Mesenchymal stem cell (in vitro differentiated cells and primary cell): Measurements from ENCODE around the gene PCDH10.
"Not testable (repeated sequence)": the region's sequence is repeated elsewhere in the genome, so short reads cannot be mapped to it uniquely, and the experiment has no call there.

ENCODE experiments used
- DNase-seq: peaks from one replicate; pipeline ENCODE4 v3.0.0-alpha.2; 2013
- H2AFZ ChIP-seq: one replicate; pipeline ENCODE4 v1.6.1; 2013; ENCODE audit warnings: low read depth, mild to moderate bottlenecking, control low read depth, inconsistent platforms, low read length, moderate library complexity
- H2AK5ac ChIP-seq: 2 replicates; pipeline ENCODE4 v1.6.1; 2013; ENCODE audit warnings: low read length, moderate library complexity, mild to moderate bottlenecking, inconsistent platforms; ENCODE audit not compliant: severe bottlenecking
- H2BK120ac ChIP-seq: one replicate; pipeline ENCODE4 v1.6.1; 2013; ENCODE audit warnings: low read depth, mild to moderate bottlenecking, inconsistent platforms, low read length, moderate library complexity
- H2BK12ac ChIP-seq, 2 experiments: one replicate each; pipeline ENCODE4 v1.6.1; 2013; ENCODE audit warnings: inconsistent platforms in 2 of 2, low read length in 2 of 2, mild to moderate bottlenecking in 2 of 2, moderate library complexity in 2 of 2, control low read depth in 1 of 2
- H2BK15ac ChIP-seq: one replicate; pipeline ENCODE4 v1.6.1; 2013; ENCODE audit warnings: mild to moderate bottlenecking, low read depth, inconsistent platforms; ENCODE audit not compliant: poor library complexity, severe bottlenecking
- H2BK5ac ChIP-seq: 2 replicates; pipeline ENCODE4 v1.6.1; 2013; ENCODE audit warnings: low read depth, mild to moderate bottlenecking, low read length, control low read depth, inconsistent platforms; ENCODE audit not compliant: poor library complexity, severe bottlenecking
- H3K14ac ChIP-seq, 2 experiments: one replicate each; pipeline ENCODE4 v1.6.1; 2013; ENCODE audit warnings: inconsistent platforms in 2 of 2, low read length in 2 of 2, control low read depth in 1 of 2, mild to moderate bottlenecking in 1 of 2, moderate library complexity in 1 of 2
- H3K18ac ChIP-seq, 2 experiments: one replicate each; pipeline ENCODE4 v1.6.1; 2013; ENCODE audit warnings: inconsistent platforms in 2 of 2, low read length in 2 of 2, control low read depth in 1 of 2, low read depth in 1 of 2, mild to moderate bottlenecking in 1 of 2
- H3K23ac ChIP-seq, 2 experiments: one replicate each; pipeline ENCODE4 v1.6.1; 2013; ENCODE audit warnings: inconsistent platforms in 2 of 2, low read length in 2 of 2, mild to moderate bottlenecking in 2 of 2, moderate library complexity in 2 of 2, control low read depth in 1 of 2
- H3K27ac ChIP-seq: 2 replicates; pipeline ENCODE4 v1.5.1; 2013; ENCODE audit warnings: mild to moderate bottlenecking, moderate library complexity, low read length, control low read depth, inconsistent platforms; ENCODE audit not compliant: poor library complexity, severe bottlenecking
- H3K27me3 ChIP-seq, 2 experiments: 2 replicates each; pipeline versions ENCODE4 v1.6.1 to v1.7.0; 2013; ENCODE audit warnings: low read length in 2 of 2, mild to moderate bottlenecking in 2 of 2, moderate library complexity in 2 of 2, control low read depth in 1 of 2, inconsistent platforms in 1 of 2; ENCODE audit not compliant: control insufficient read depth in 1 of 2, insufficient read depth in 1 of 2
- H3K36me3 ChIP-seq, 2 experiments: 2 replicates each; pipeline versions ENCODE4 v1.6.1 to v1.7.0; 2013; ENCODE audit warnings: low read length in 2 of 2, control low read depth in 1 of 2, inconsistent platforms in 1 of 2, low read depth in 1 of 2, mild to moderate bottlenecking in 1 of 2; ENCODE audit not compliant: insufficient read depth in 2 of 2, control insufficient read depth in 1 of 2
- H3K4ac ChIP-seq, 2 experiments: one replicate each; pipeline ENCODE4 v1.6.1; 2013; ENCODE audit warnings: inconsistent platforms in 2 of 2, low read length in 2 of 2, mild to moderate bottlenecking in 2 of 2, moderate library complexity in 2 of 2, control low read depth in 1 of 2, low read depth in 1 of 2
- H3K4me1 ChIP-seq: 2 replicates; pipeline ENCODE4 v1.6.1; 2013; ENCODE audit warnings: low read depth, low read length, control low read depth; ENCODE audit not compliant: control insufficient read depth, insufficient read depth
- H3K4me2 ChIP-seq: 2 replicates; pipeline ENCODE4 v1.6.1; 2013; ENCODE audit warnings: low read length, mild to moderate bottlenecking, inconsistent platforms; ENCODE audit not compliant: poor library complexity, severe bottlenecking
- H3K4me3 ChIP-seq, 2 experiments: 2 replicates each; pipeline versions ENCODE4 v1.5.1 to v1.7.0; 2013; ENCODE audit warnings: low read length in 2 of 2, mild to moderate bottlenecking in 2 of 2, control low read depth in 1 of 2, low read depth in 1 of 2; ENCODE audit not compliant: insufficient read depth in 1 of 2
- H3K79me1 ChIP-seq: replicated peaks from 2 replicates; pipeline ENCODE4 v1.6.1; 2013; ENCODE audit warnings: mild to moderate bottlenecking, control low read depth, low read length, inconsistent platforms; ENCODE audit not compliant: poor library complexity, severe bottlenecking
- H3K9ac ChIP-seq: 2 replicates; pipeline ENCODE4 v1.7.0; 2013; ENCODE audit warnings: mild to moderate bottlenecking, low read length, moderate library complexity
- H3K9me3 ChIP-seq: 2 replicates; pipeline ENCODE4 v1.7.0; 2013; ENCODE audit warnings: mild to moderate bottlenecking, low read length; ENCODE audit not compliant: control insufficient read depth
- H4K8ac ChIP-seq: one replicate; pipeline ENCODE4 v1.6.1; 2013; ENCODE audit warnings: inconsistent platforms, mild to moderate bottlenecking, low read length, moderate library complexity
- H4K91ac ChIP-seq: one replicate; pipeline ENCODE4 v1.6.1; 2013; ENCODE audit warnings: mild to moderate bottlenecking, low read length, inconsistent platforms
- WGBS: methylation state at CpG from one replicate; pipeline ENCODE4 v1.1.7; 2013; ENCODE audit warnings: mixed read lengths; 5-methylcytosine and 5-hydroxymethylcytosine counted together

Gene PCDH10

DNA sequence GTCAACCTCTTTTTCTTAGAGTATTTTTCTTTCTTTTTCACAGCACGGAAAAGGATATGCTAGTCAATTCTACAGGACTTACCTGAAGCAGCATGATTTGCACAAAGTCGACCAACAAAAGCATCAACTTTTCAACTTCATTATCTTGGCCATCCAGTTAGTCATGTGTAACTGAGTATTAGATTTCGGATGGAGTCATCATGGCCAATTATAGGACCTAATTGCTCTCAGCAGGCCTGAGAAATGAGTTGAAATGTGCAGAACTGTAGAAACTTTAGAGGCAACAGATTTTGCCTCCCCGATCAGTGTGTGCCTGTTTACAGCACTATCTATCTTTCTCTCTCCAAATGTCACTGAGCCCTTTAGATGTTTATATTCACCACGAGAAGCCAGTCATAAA, 41.0 kb downstream of the PCDH10 start:
- Histone ChIP-seq H3K9me3 (no peaks in the 10 kb centered on the region), H3K9ac (no peak overlapping the region), H3K23ac (no peak overlapping the region), H3K4me3 (no peak overlapping the region), H3K14ac (no peak overlapping the region), H3K18ac (no peak overlapping the region), H2BK120ac (no peak overlapping the region), H3K27ac (no peak overlapping the region), H2AK5ac (no peak overlapping the region), H3K79me1 (no peaks in the 10 kb centered on the region), H3K27me3 (no peaks in the 10 kb centered on the region), H2AFZ (no peak overlapping the region), H2BK15ac (no peak overlapping the region), H3K36me3 (no peaks in the 10 kb centered on the region), H3K4ac (no peak overlapping the region), H3K4me1 (no peaks in the 10 kb centered on the region), H4K91ac (no peak overlapping the region), H2BK12ac (no peak overlapping the region), H2BK5ac (no peak overlapping the region), H3K4me2 (no peak overlapping the region), H4K8ac (no peak overlapping the region)
- 63% methylated on average over 3 of the region's 5 CpGs for WGBS
- no peak for DNase-seq

GRCh38 chr4:133208694-133209285, 59.7 kb downstream of the PCDH10 start:
- Histone ChIP-seq H3K9ac (no peak overlapping the region), H4K8ac (no peak overlapping the region)

GRCh38 chr4:133233922-133234321, 84.8 kb downstream of the PCDH10 start:
- WGBS: 94% methylated on average over 6 of the region's 6 CpGs

More at GRCh38 chr4:133208694-133209285, 59.7 kb downstream of the PCDH10 start:
- Histone ChIP-seq H3K27ac (no peak overlapping the region), H3K9me3 (peaks cover 6% of the 10 kb centered on the region), H3K23ac (no peak overlapping the region), H3K4me2 (no peak overlapping the region), H3K4me3 (no peak overlapping the region), H4K91ac (no peak overlapping the region), H3K36me3 (no peaks in the 10 kb centered on the region), H3K79me1 (no peaks in the 10 kb centered on the region), H3K14ac (no peak overlapping the region), H2AK5ac (no peak overlapping the region), H3K18ac (no peak overlapping the region), H2BK120ac (no peak overlapping the region), H2BK15ac (no peak overlapping the region), H3K4me1 (no peaks in the 10 kb centered on the region), H2AFZ (no peak overlapping the region), H2BK12ac (no peak overlapping the region), H3K4ac (no peak overlapping the region), H3K27me3 (no peaks in the 10 kb centered on the region), H2BK5ac (no peak overlapping the region)
- no peak for DNase-seq
- WGBS: 87% methylated on average over 7 of the region's 7 CpGs

DNA sequence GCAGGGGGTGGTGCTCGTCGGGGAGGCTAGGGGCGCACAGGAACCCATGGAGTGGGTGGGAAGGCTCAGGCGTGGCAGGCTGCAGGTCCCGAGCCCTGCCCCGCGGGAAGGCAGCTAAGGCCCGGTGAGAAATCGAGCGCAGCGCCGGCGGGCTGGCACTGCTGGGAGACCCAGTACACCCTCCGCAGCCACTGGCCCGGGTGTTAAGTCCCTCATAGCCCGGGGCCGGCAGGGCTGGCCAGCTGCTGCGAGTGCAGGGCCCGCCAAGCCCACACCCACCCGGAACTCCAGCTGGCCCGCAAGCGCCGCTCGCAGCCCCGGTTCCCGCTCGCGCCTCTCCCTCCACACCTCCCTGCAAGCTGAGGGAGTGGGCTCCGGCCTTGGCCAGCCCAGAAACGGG, 91.4 kb downstream of the PCDH10 start:
- not testable (repeated sequence) for H2BK120ac ChIP-seq, H3K27ac ChIP-seq, H3K14ac ChIP-seq, H2BK15ac ChIP-seq, H3K27me3 ChIP-seq, H3K79me1 ChIP-seq, H2BK5ac ChIP-seq, H3K9me3 ChIP-seq, H4K91ac ChIP-seq, H3K4me1 ChIP-seq, H3K4me3 ChIP-seq, H4K8ac ChIP-seq, H3K23ac ChIP-seq, H2AK5ac ChIP-seq, H3K18ac ChIP-seq, DNase-seq, H3K9ac ChIP-seq, H3K4me2 ChIP-seq, H2AFZ ChIP-seq, H3K36me3 ChIP-seq, H3K4ac ChIP-seq, H2BK12ac ChIP-seq
- 87% methylated on average over 20 of the region's 30 CpGs for WGBS

More at GRCh38 chr4:133233922-133234321, 84.8 kb downstream of the PCDH10 start:
- Histone ChIP-seq H3K4ac (no peak overlapping the region), H3K79me1 (no peaks in the 10 kb centered on the region), H3K9me3 (peaks cover 5% of the 10 kb centered on the region), H3K27me3 (no peaks in the 10 kb centered on the region), H3K23ac (no peak overlapping the region), H2BK5ac (no peak overlapping the region), H4K8ac (no peak overlapping the region), H3K4me1 (no peaks in the 10 kb centered on the region), H3K14ac (no peak overlapping the region), H2BK120ac (no peak overlapping the region), H4K91ac (no peak overlapping the region), H3K18ac (no peak overlapping the region), H2AFZ (no peak overlapping the region), H3K27ac (no peak overlapping the region), H2BK12ac (no peak overlapping the region), H2AK5ac (no peak overlapping the region), H3K9ac (no peak overlapping the region), H3K4me2 (no peak overlapping the region), H2BK15ac (no peak overlapping the region), H3K36me3 (no peaks in the 10 kb centered on the region), H3K4me3 (no peak overlapping the region)
- DNase-seq: no peak
